NCI-H774 (cell line): ENCODE results near the gene FAT2.
"Not testable (repeated sequence)": the region's sequence is repeated elsewhere in the genome, so short reads cannot be mapped to it uniquely, and the experiment has no call there.

ENCODE experiments used
- DNase-seq: peaks from one replicate; lab custom pipeline; 2025; lab: John Stamatoyannopoulos, UW

FAT2 gene

GRCh38 chr5:151611127-151611775 is 20.1 kb upstream of the FAT2 start:
- no peak for DNase-seq

GRCh38 chr5:151608522-151608921 is 17.4 kb upstream of the FAT2 start:
- no peak for DNase-seq

- DNase-seq, result no peak
Measured at GRCh38 chr5:151607304-151607703, 16.2 kb upstream of the FAT2 start.

- DNase-seq, result no peak
Measured at GRCh38 chr5:151605559-151605958, 14.4 kb upstream of the FAT2 start.

- DNase-seq, result no peak
Measured at GRCh38 chr5:151602806-151603205, 11.7 kb upstream of the FAT2 start.

GRCh38 chr5:151601391-151601790 is 10.3 kb upstream of the FAT2 start:
- no peak for DNase-seq

GRCh38 chr5:151600069-151600665 is 9.0 kb upstream of the FAT2 start:
- no peak for DNase-seq

GRCh38 chr5:151598984-151599383 is 7.9 kb upstream of the FAT2 start:
- DNase-seq, result no peak

- no peak for DNase-seq
Measured at GRCh38 chr5:151598549-151598948, 7.4 kb upstream of the FAT2 start.

- DNase-seq, result no peak
Measured at GRCh38 chr5:151597749-151598148, 6.6 kb upstream of the FAT2 start.

GRCh38 chr5:151596828-151597539 is 5.9 kb upstream of the FAT2 start:
- DNase-seq, result no peak

GRCh38 chr5:151595411-151595826 is 4.3 kb upstream of the FAT2 start:
- DNase-seq, result no peak

- DNase-seq, result no peak
Measured at GRCh38 chr5:151592855-151593408, 1.8 kb upstream of the FAT2 start.

- no peak for DNase-seq
Measured at GRCh38 chr5:151589878-151590570, 1.1 kb downstream of the FAT2 start.

GRCh38 chr5:151587796-151588555 is 3.2 kb downstream of the FAT2 start:
- DNase-seq, result no peak

- no peak for DNase-seq
Measured at GRCh38 chr5:151585970-151586369, 5.2 kb downstream of the FAT2 start.

GRCh38 chr5:151585344-151585743 is 5.8 kb downstream of the FAT2 start:
- not testable (repeated sequence) for DNase-seq

GRCh38 chr5:151584057-151584937 is 6.8 kb downstream of the FAT2 start:
- no peak for DNase-seq

- no peak for DNase-seq
Measured at GRCh38 chr5:151581812-151582583, 9.1 kb downstream of the FAT2 start.

GRCh38 chr5:151581347-151581746 is 9.8 kb downstream of the FAT2 start:
- no peak for DNase-seq
